OCI-LY7 (cell line): ENCODE measurements around the gene AGRN.

ENCODE experiments used
- CTCF ChIP-seq: fragments of 200-600 bp; sonication (generic); conservative IDR thresholded peaks from 2 replicates; pipeline ENCODE4 v1.5.1; 2014; ENCODE audit warnings: mild to moderate bottlenecking, antibody characterized with exemption, low read length, moderate library complexity, mixed read lengths
- EZH2phosphoT487 ChIP-seq: fragments of 200-600 bp; sonication (generic); IDR thresholded peaks from 2 replicates; pipeline ENCODE4 v1.6.1; 2018; ENCODE audit warnings: low read depth, borderline replicate concordance, mild to moderate bottlenecking, mixed run types, antibody characterized with exemption, low read length, moderate library complexity, mixed read lengths

GRCh38 chr1:1033009-1033587 lies 13.2 kb downstream of the AGRN start:
- TF ChIP-seq CTCF (peak; percentile 83), EZH2phosphoT487 (no peak)
